ENCODE data around the gene ULK1.

Gene ULK1

GRCh38 chr12:131905081-131905629 lies 10.7 kb downstream of the ULK1 start:
- Histone ChIP-seq H3K4me2 (ENCODE audit: low read length) (no peak overlapping the region), H3F3A (ENCODE audit: control insufficient read depth, insufficient read depth) (no peaks in the 10 kb centered on the region), H3K4me3 (ENCODE audit: low read length) (no peak overlapping the region), H3K36me3 (ENCODE audit: control insufficient read depth, low read length) (no peaks in the 10 kb centered on the region), H3K9me3 (ENCODE audit: control insufficient read depth, insufficient read depth, low read length) (no peaks in the 10 kb centered on the region), H3K27ac (ENCODE audit: low read depth, low read length) (no peak overlapping the region), H3K79me2 (ENCODE audit: control insufficient read depth, low read length) (no peaks in the 10 kb centered on the region), H4K20me1 (ENCODE audit: control insufficient read depth, insufficient read depth, low read depth, low read length) (peaks cover 3% of the 10 kb centered on the region; the same call in 1 of the 2 replicates), H3K9me2 (replicated peaks; ENCODE audit: control insufficient read depth, low read length) (no peaks in the 10 kb centered on the region), H3K27me3 (ENCODE audit: control insufficient read depth, low read length) (no peaks in the 10 kb centered on the region), H3K4me1 (ENCODE audit: control insufficient read depth, low read length) (no peaks in the 10 kb centered on the region)
- no peak for TF ChIP-seq CTCF (IDR thresholded peaks at IDR 0.05; ENCODE audit: low read depth, low read length, poor library complexity, severe bottlenecking)
- TF ChIP-seq EZH2phosphoT487 (IDR thresholded peaks at IDR 0.05; ENCODE audit: borderline replicate concordance, low read length), result no peak

GRCh38 chr12:131905630-131906091 lies 11.2 kb downstream of the ULK1 start:
- Histone ChIP-seq H3F3A (ENCODE audit: control insufficient read depth, insufficient read depth) (no peaks in the 10 kb centered on the region), H3K4me2 (ENCODE audit: low read length) (no peak overlapping the region), H3K4me1 (ENCODE audit: control insufficient read depth, low read length) (no peaks in the 10 kb centered on the region), H4K20me1 (ENCODE audit: control insufficient read depth, insufficient read depth, low read depth, low read length) (peaks cover 3% of the 10 kb centered on the region; the same call in 1 of the 2 replicates), H3K36me3 (ENCODE audit: control insufficient read depth, low read length) (no peaks in the 10 kb centered on the region), H3K9me2 (replicated peaks; ENCODE audit: control insufficient read depth, low read length) (no peaks in the 10 kb centered on the region), H3K27me3 (ENCODE audit: control insufficient read depth, low read length) (no peaks in the 10 kb centered on the region), H3K4me3 (ENCODE audit: low read length) (no peak overlapping the region), H3K27ac (ENCODE audit: low read depth, low read length) (no peak overlapping the region), H3K9me3 (ENCODE audit: control insufficient read depth, insufficient read depth, low read length) (no peaks in the 10 kb centered on the region), H3K79me2 (ENCODE audit: control insufficient read depth, low read length) (no peaks in the 10 kb centered on the region)
- TF ChIP-seq EZH2phosphoT487 (IDR thresholded peaks at IDR 0.05; ENCODE audit: borderline replicate concordance, low read length) (no peak), CTCF (IDR thresholded peaks at IDR 0.05; ENCODE audit: low read depth, low read length, poor library complexity, severe bottlenecking) (no peak)

- TF ChIP-seq CTCF (IDR thresholded peaks at IDR 0.05; ENCODE audit: low read depth, low read length, poor library complexity, severe bottlenecking) (no peak), EZH2phosphoT487 (IDR thresholded peaks at IDR 0.05; ENCODE audit: borderline replicate concordance, low read length) (no peak)
These were observed 13.1 kb downstream of the ULK1 start for GRCh38 chr12:131907379-131908091.

More at GRCh38 chr12:131907379-131908091, 13.1 kb downstream of the ULK1 start:
- Histone ChIP-seq H3K4me1 (ENCODE audit: control insufficient read depth, low read length) (no peaks in the 10 kb centered on the region), H3K4me2 (ENCODE audit: low read length) (no peak overlapping the region), H3K4me3 (ENCODE audit: low read length) (no peak overlapping the region), H3K9me2 (replicated peaks; ENCODE audit: control insufficient read depth, low read length) (no peaks in the 10 kb centered on the region), H3K27ac (ENCODE audit: low read depth, low read length) (no peak overlapping the region), H3K27me3 (ENCODE audit: control insufficient read depth, low read length) (no peaks in the 10 kb centered on the region), H3K79me2 (ENCODE audit: control insufficient read depth, low read length) (no peaks in the 10 kb centered on the region), H4K20me1 (ENCODE audit: control insufficient read depth, insufficient read depth, low read depth, low read length) (peaks cover 3% of the 10 kb centered on the region; the same call in 1 of the 2 replicates), H3K36me3 (ENCODE audit: control insufficient read depth, low read length) (no peaks in the 10 kb centered on the region), H3F3A (ENCODE audit: control insufficient read depth, insufficient read depth) (no peaks in the 10 kb centered on the region), H3K9me3 (ENCODE audit: control insufficient read depth, insufficient read depth, low read length) (no peaks in the 10 kb centered on the region)
